Ectodermal cell (in vitro differentiated cells): Measurements from ENCODE around the gene SMG1. TPM values are rescaled to one million over a fixed set of nuclear protein-coding genes. Genes with fewer than 3 reads are reported as not detected.
"Not testable (repeated sequence)": the region's sequence is repeated elsewhere in the genome, so short reads cannot be mapped to it uniquely, and the experiment has no call there.

Experiments used
- H3K27ac ChIP-seq: 2 replicates; pipeline ENCODE4 v1.7.0; 2013; ENCODE audit warnings: mild to moderate bottlenecking, low read depth, low read length; ENCODE audit not compliant: insufficient read depth, poor library complexity, severe bottlenecking
- H3K27me3 ChIP-seq: 2 replicates; pipeline ENCODE4 v1.7.0; 2013; ENCODE audit warnings: mild to moderate bottlenecking, low read length; ENCODE audit not compliant: insufficient read depth, control insufficient read depth, poor library complexity, severe bottlenecking
- H3K36me3 ChIP-seq: one replicate; pipeline ENCODE4 v1.7.0; 2013; ENCODE audit warnings: low read length; ENCODE audit not compliant: control insufficient read depth, insufficient read depth
- H3K4me1 ChIP-seq: one replicate; pipeline ENCODE4 v1.7.0; 2013; ENCODE audit warnings: low read length; ENCODE audit not compliant: control insufficient read depth, insufficient read depth
- H3K4me3 ChIP-seq: 2 replicates; pipeline ENCODE4 v1.7.0; 2013; ENCODE audit warnings: low read depth, low read length, control low read depth; ENCODE audit not compliant: insufficient read depth
- H3K9me3 ChIP-seq: 2 replicates; pipeline ENCODE4 v1.7.0; 2013; ENCODE audit warnings: mild to moderate bottlenecking, low read length, moderate library complexity; ENCODE audit not compliant: control insufficient read depth
- WGBS, 2 experiments: methylation state at CpG; one replicate each; pipeline ENCODE4 v1.1.7; 2013; ENCODE audit warnings: missing lambda C conversion rate in 2 of 2; 5-methylcytosine and 5-hydroxymethylcytosine counted together
- polyA plus RNA-seq, 4 experiments: library from polyadenylated mRNA; stranded (reverse); fragments of 50-300 nt; gene quantifications; one replicate each; pipeline ENCODE4 v1.2.3, GENCODE V29; 2013

SMG1 gene
- 29.4 TPM for polyA plus RNA-seq (2013, experiment 1 of 4)
- 36.6 TPM for polyA plus RNA-seq (2013, experiment 2 of 4)
- 25.5 TPM for polyA plus RNA-seq (2013, experiment 3 of 4)
- 33.2 TPM for polyA plus RNA-seq (2013, experiment 4 of 4)

GRCh38 chr16:18925986-18926865 lies at the start of gene SMG1:
Gene SMG1, minus strand, starts transcription at chr16:18926408. Its CDS starts 367 bp downstream, at chr16:18926041.
- H3K36me3 ChIP-seq, H3K4me1 ChIP-seq, H3K9me3 ChIP-seq, H3K27me3 ChIP-seq: not testable (repeated sequence)
- WGBS, 2 experiments = 0% methylated on average over 104 of the region's 104 CpGs
- H3K4me3 ChIP-seq = peak within 1 kb of the TSS; percentile 46
- H3K27ac ChIP-seq = peak within 1 kb of the TSS; percentile 79

- H3K9me3 ChIP-seq = no peaks in the 10 kb centered on the region
- no peak overlapping the region for H3K4me3 ChIP-seq
- no peaks in the 10 kb centered on the region for H3K4me1 ChIP-seq
- no peak overlapping the region for H3K27ac ChIP-seq
- no peaks in the 10 kb centered on the region for H3K36me3 ChIP-seq
- no peaks in the 10 kb centered on the region for H3K27me3 ChIP-seq
- 72 to 75% methylated on average over 3 of the region's 3 CpGs for WGBS, 2 experiments
Measured at GRCh38 chr16:18975109-18975508, 48.9 kb upstream of the SMG1 start.

GRCh38 chr16:18969855-18970240 lies 43.6 kb upstream of the SMG1 start:
- H3K4me1 ChIP-seq = no peaks in the 10 kb centered on the region
- H3K9me3 ChIP-seq = no peaks in the 10 kb centered on the region

DNA sequence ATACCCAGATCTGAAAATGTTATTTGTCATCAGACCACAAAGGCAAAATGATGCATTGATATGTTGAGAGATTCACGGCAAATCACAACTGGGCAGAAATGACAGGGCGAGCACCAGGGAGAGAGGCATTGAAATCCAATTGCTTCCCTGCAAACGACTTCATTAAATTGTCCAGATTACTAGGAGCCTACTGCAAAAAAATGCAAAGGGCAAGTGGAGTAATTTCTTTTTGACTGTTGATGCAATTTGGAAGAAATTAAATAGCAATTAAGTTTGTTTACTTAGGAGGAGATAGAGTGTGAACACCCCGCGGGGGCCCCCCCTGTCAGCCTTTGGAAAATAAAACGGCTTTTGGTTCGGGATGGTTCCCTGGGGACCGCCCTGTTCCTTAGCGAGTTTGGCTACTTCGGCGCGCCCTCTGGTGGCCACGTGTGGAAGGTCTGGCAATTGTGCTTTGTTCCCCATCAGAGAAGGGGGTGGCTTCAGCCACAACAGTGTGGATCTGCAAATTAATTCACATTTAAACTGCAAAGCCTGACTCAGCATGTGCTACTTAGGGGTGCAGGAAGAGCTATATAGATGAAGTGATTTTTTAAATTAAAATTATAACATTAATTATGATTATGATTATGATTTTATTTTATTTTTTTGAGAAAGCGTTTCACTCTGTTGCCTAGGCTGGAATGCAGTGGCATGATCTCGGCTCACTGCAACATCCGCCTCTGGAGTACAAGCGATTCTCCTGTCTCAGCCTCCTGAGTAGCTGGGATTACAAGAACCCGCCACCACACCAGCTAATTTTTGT lies 43.0 kb upstream of the SMG1 start:
- WGBS, 2 experiments = 29 to 32% methylated on average over 18 of the region's 18 CpGs
- Histone ChIP-seq H3K27me3 (no peaks in the 10 kb centered on the region), H3K27ac (no peak overlapping the region)

More at GRCh38 chr16:18969855-18970240, 43.6 kb upstream of the SMG1 start:
- no peaks in the 10 kb centered on the region for H3K27me3 ChIP-seq
- no peaks in the 10 kb centered on the region for H3K36me3 ChIP-seq
- H3K4me3 ChIP-seq = no peak overlapping the region
- 77 to 86% methylated on average over 3 to 4 of the region's 4 CpGs for WGBS, 2 experiments
- no peak overlapping the region for H3K27ac ChIP-seq

GRCh38 chr16:18966791-18967190 lies 40.6 kb upstream of the SMG1 start:
- WGBS, 2 experiments = 91 to 92% methylated on average over 5 of the region's 5 CpGs
- Histone ChIP-seq H3K4me3 (no peak overlapping the region), H3K36me3 (no peaks in the 10 kb centered on the region), H3K4me1 (no peaks in the 10 kb centered on the region), H3K9me3 (no peaks in the 10 kb centered on the region), H3K27ac (no peak overlapping the region), H3K27me3 (no peaks in the 10 kb centered on the region)

More for the DNA sequence above, 43.0 kb upstream of the SMG1 start:
- Histone ChIP-seq H3K4me1 (no peaks in the 10 kb centered on the region), H3K4me3 (no peak overlapping the region), H3K9me3 (no peaks in the 10 kb centered on the region), H3K36me3 (no peaks in the 10 kb centered on the region)

DNA sequence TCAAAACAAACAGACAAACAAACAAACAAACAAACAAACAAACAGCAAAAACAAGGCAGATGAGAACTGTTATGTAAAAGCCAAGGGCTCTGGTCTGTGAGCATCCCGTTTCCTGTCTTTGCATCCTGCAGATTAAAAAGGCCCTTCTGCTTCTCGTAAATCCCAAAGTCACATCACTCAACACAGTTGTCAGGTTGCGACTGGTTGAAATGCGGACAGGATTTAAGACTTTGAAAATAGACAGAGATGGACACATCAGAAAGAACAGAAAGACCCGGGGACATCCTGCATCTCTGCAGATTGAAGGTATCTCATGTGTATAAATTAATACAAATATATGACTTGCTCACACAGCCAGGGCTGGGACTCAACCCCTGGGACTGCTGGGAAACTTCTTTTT lies 39.3 kb upstream of the SMG1 start:
- 90 to 94% methylated on average over 5 of the region's 5 CpGs for WGBS, 2 experiments
- no peak overlapping the region for H3K27ac ChIP-seq
- H3K4me1 ChIP-seq = no peaks in the 10 kb centered on the region
- H3K36me3 ChIP-seq = no peaks in the 10 kb centered on the region
- no peak overlapping the region for H3K4me3 ChIP-seq
- no peaks in the 10 kb centered on the region for H3K27me3 ChIP-seq
- H3K9me3 ChIP-seq = no peaks in the 10 kb centered on the region

GRCh38 chr16:18959031-18959505 lies 32.9 kb upstream of the SMG1 start:
- 58 to 84% methylated on average over 1 to 2 of the region's 2 CpGs for WGBS, 2 experiments
- H3K9me3 ChIP-seq = no peaks in the 10 kb centered on the region
- no peaks in the 10 kb centered on the region for H3K36me3 ChIP-seq
- no peaks in the 10 kb centered on the region for H3K4me1 ChIP-seq
- no peaks in the 10 kb centered on the region for H3K27me3 ChIP-seq
- H3K4me3 ChIP-seq = no peak overlapping the region
- no peak overlapping the region for H3K27ac ChIP-seq

- no peak overlapping the region for H3K27ac ChIP-seq
- WGBS, 2 experiments = 84 to 89% methylated on average over 2 of the region's 2 CpGs
Measured at GRCh38 chr16:18958621-18959029, 32.4 kb upstream of the SMG1 start.

DNA sequence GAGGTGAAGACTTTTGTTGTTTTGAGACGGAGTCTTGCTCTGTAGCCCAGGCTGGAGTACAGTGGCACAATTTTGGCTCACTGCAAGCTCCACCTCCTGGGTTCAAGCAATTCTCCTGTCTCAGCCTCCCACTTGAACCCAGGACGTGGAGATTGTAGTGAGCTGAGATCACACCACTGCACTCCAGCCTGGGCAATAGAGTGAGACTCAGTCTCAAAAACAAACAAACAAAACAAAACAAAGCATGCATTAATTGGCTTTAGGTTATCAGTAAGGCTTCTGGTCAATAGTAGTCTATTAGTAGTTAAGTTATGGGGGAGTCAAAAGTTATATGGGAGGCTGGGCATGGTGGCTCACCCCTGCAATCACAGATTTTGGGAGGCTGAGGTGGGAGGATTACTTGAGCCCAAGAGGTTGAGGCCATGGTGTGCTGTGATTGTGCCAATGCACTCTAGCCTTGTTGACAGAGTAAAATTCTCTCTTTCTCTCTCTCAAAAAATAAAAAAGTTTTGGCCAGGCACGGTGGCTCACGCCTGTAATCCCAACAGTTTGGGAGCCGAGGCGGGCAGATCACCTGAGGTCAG lies 30.5 kb upstream of the SMG1 start:
- H3K4me1 ChIP-seq, H3K27ac ChIP-seq, H3K36me3 ChIP-seq, H3K27me3 ChIP-seq, H3K9me3 ChIP-seq, H3K4me3 ChIP-seq: not testable (repeated sequence)
- 81 to 85% methylated on average over 6 of the region's 6 CpGs for WGBS, 2 experiments

More at GRCh38 chr16:18958621-18959029, 32.4 kb upstream of the SMG1 start:
- H3K4me3 ChIP-seq = no peak overlapping the region
- no peaks in the 10 kb centered on the region for H3K27me3 ChIP-seq
- no peaks in the 10 kb centered on the region for H3K36me3 ChIP-seq
- H3K4me1 ChIP-seq = no peaks in the 10 kb centered on the region
- no peaks in the 10 kb centered on the region for H3K9me3 ChIP-seq
